ENCODE results near the gene ANO8. TPM values are rescaled to one million over a fixed set of nuclear protein-coding genes. Genes with fewer than 3 reads are reported as not detected.
A peak's percentile ranks its signal among the peaks of the same experiment; 100 is the strongest.
"Not testable (repeated sequence)": the region's sequence is repeated elsewhere in the genome, so short reads cannot be mapped to it uniquely, and the experiment has no call there.

The ANO8 gene
- total RNA-seq, 8 experiments from 2014 or later, result 1.3 to 18.0 (median 10.8) TPM

DNA sequence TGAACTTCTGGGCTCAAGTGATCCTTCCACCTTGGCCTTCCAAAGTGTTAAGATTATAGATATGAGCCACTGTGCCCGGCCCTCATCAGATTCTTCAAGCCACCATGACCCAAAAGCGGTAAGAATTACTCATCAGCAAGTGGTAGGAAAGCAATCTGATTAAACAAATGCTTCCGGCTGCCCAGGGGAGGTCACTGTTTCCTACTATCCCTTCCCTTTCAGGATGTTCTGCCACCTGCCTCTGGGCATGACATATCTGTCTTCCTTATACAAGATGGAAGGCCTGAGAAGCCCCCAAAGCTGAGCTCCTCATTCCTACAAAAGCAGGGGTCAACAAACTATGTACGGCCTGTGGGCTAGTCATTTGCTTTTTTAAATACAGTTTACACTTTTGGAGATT lies 38.4 kb downstream of the ANO8 start:
- no peak for ATAC-seq (replicated peaks in 6 of 8)

DNA sequence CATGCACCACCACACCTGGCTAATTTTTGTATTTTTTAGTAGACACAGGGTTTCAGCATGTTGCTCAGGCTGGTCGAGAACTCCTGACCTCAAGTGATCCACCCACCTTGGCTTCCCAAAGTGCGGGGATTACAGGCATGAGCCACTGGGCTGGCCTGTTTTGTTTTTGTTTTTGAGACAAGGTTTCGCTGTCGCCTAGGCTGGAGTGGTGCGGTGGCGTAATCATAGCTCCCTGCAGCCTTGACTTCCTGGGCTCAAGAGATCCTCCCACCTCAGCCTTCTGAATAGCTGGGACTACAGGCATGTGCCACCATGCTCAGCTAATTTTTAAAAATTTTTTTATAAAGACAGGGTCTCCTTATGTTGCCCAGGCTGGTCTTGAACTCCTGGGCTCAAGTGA lies 39.1 kb downstream of the ANO8 start:
- H3K27ac ChIP-seq; H3K4me3 ChIP-seq; ATAC-seq (replicated peaks in 6 of 8); H3K4me1 ChIP-seq (replicated peaks in 1 of 2): not testable (repeated sequence)
- in situ Hi-C loops (cut with MboI; ENCODE audit: low pct_unique_long_range_greater_than_20kb in 2 of 9, low sequenced_read_pairs in 9 of 9, unreplicated experiment in 9 of 9), result loop anchor here in 5 of 9 experiments (25.0 kb wide), 1 partner anchor 233 kb away; no protein-coding TSS in a partner anchor
- WGBS, 10 experiments, result 82 to 100% (median 97%) methylated on average over 2 to 6 of the region's 6 CpGs; no CpG with 5 or more reads in 6 of the 10 experiments

More for the DNA sequence above, 38.4 kb downstream of the ANO8 start:
- Histone ChIP-seq H3K4me3 (no peak overlapping the region), H3K4me1 (replicated peaks in 1 of 2) (no peaks in the 10 kb centered on the region), H3K27ac (no peak overlapping the region)
- in situ Hi-C loops (cut with MboI; ENCODE audit: low pct_unique_long_range_greater_than_20kb in 2 of 9, low sequenced_read_pairs in 9 of 9, unreplicated experiment in 9 of 9), result loop anchor here in 5 of 9 experiments (25.0 kb wide), 1 partner anchor 234 kb away; no protein-coding TSS in a partner anchor
- WGBS, 10 experiments, result 72 to 100% (median 92%) methylated on average over 1 to 4 of the region's 4 CpGs; no CpG with 5 or more reads in 3 of the 10 experiments

DNA sequence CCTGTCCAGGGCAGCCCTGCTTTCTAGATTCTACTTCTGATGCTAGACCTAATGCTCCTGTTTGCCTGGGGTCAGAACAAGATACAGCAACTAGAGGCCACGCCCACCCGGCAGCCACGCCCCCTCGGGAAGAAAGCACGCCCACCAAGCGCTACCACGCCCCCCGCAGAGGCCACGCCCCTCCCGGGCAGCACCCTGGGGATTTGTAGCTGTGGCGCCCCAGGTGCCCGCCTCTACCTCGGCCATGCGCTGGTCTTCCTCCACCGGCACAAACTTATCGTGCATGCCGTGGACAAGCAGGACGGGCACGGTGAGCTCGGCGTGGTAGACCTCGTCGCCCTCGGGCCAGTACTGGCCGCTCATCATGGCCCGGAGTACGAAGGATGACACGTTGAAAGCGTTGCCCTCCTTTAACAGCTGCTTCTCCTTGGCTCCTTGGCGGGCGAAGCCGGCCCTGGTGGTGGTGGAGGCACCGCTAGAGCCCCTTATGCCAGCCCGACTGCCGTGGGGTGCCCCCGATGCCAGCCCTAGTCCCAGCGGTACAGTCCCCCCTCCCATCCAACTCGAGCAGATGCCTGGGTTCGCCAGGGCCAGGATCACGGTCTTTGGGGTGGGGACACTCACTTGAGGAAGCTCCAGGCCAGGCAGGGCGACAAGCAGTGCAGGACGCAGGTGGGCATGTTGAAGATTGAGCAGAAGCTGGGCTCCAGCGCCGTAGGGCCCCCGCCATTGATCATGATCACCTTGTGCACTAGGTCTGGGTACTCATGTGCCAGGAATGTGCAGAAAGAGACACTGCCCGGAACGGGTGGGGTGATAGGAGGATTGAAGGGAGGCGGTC lies 40.4 kb downstream of the ANO8 start:
- no peak for ATAC-seq (replicated peaks in 6 of 8)
- 0 to 100% (median 93%) methylated on average over 1 to 15 of the region's 48 CpGs; no CpG with 5 or more reads in 3 of the 10 experiments for WGBS, 10 experiments
- Histone ChIP-seq H3K4me3 (no peak overlapping the region), H3K4me1 (replicated peaks in 1 of 2) (peaks cover 0 to 3% of the 10 kb centered on the region in 2 donors), H3K27ac (no peak overlapping the region)
- in situ Hi-C loops (cut with MboI; ENCODE audit: low pct_unique_long_range_greater_than_20kb in 2 of 9, low sequenced_read_pairs in 9 of 9, unreplicated experiment in 9 of 9), result loop anchor here in 5 of 9 experiments (25.0 kb wide), 1 partner anchor 232 kb away; no protein-coding TSS in a partner anchor

DNA sequence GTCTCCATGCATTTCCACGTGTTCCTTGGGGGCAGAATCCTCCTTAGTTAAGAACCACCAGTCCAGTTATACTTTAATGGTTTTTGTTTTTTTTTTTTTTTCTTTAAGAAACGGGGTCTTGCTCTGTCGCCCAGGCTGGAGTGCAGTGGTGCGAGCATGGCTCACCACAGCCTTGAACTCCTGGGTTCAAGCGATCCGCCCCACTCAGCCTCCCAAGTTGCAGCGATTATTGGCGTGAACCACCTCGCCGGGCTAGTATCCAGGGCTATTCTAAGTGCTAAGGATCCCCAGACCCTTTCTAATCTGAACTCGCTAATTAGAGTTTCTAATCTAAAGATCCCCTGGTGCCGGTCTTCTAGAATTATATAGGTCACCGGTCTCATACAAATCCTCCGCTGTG lies 41.0 kb downstream of the ANO8 start:
- Histone ChIP-seq H3K27ac (no peak overlapping the region), H3K4me1 (replicated peaks in 1 of 2) (peaks cover 0 to 3% of the 10 kb centered on the region in 2 donors), H3K4me3 (no peak overlapping the region)
- in situ Hi-C loops (cut with MboI; ENCODE audit: low pct_unique_long_range_greater_than_20kb in 2 of 9, low sequenced_read_pairs in 9 of 9, unreplicated experiment in 9 of 9), result loop anchor here in 5 of 9 experiments (25.0 kb wide), 1 partner anchor 231 kb away; no protein-coding TSS in a partner anchor
- 60 to 100% (median 100%) methylated on average over 1 to 10 of the region's 14 CpGs; no CpG with 5 or more reads in 1 of the 10 experiments for WGBS, 10 experiments
- no peak for ATAC-seq (replicated peaks in 6 of 8)

DNA sequence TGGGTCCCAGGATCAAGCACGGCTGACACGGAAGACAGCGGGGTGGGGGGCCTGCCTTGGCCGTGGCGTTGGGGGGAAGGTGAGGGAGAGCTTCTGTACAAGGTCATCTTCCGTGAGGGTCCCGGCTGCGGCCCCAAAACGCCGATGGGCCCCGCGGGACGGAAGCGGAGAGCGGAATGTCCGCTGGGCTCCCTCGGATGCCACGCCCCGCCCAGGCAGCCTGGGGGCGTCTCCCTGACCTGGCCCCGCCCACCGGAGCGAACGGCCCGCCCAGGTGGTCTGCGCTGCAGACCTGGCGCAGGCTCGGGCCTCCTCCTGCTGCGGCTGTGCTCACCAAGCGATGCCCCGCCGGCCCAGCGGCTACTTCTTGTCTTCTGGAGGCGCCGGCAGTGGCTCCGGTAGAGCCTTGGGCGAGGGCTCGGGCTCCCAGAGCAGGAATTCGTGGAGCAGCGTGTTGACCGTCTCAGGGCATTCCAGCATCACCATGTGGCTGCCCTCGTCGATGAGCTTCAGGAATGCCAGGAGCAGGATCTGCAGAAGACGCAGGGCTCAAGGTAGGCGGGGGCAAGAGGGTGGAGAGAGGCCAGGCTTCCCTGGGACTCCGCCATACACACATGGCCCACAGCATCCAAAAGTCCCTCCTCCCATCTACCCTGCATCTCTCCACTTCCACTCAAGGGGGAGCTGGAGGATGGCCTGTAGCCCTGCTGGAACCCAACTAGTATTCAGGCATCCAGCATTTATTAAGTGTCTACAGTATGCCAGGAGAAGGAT lies 42.2 kb downstream of the ANO8 start:
- in situ Hi-C loops (cut with MboI; ENCODE audit: low pct_unique_long_range_greater_than_20kb in 2 of 9, low sequenced_read_pairs in 9 of 9, unreplicated experiment in 9 of 9), result loop anchor here in 5 of 9 experiments (25.0 kb wide), 1 partner anchor 230 kb away; no protein-coding TSS in a partner anchor
- peak; percentile 88 to 97 (median 92) for ATAC-seq (replicated peaks in 6 of 8)
- Histone ChIP-seq H3K4me1 (replicated peaks in 1 of 2) (peaks cover 0 to 3% of the 10 kb centered on the region in 2 donors), H3K27ac (peak overlapping the region; percentile 35 to 50), H3K4me3 (peak overlapping the region; percentile 10 to 36 (median 35))
- WGBS, 10 experiments, result 0 to 30% (median 8%) methylated on average over 1 to 16 of the region's 46 CpGs; no CpG with 5 or more reads in 5 of the 10 experiments

DNA sequence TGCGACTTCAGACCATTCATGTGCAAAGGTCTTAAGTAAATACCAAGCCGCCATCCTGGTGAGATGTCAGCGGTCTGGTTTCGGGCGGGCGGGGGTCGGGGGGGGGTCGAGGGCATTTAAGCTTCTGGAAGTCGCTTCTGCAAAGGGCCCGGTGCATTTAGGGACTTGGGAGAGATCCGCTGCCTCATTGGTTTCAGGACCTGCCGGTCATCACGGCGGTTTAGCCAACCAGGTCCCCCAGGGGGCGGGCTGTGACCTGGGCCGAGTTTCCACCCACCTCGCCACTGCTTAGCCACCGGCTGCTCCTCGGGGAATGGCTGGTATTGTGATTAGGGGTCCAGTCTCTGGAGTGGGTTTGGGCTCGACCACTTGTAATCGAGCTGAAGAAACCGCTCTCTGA lies 45.2 kb downstream of the ANO8 start:
- in situ Hi-C loops (cut with MboI; ENCODE audit: low pct_unique_long_range_greater_than_20kb in 2 of 9, low sequenced_read_pairs in 9 of 9, unreplicated experiment in 9 of 9), result loop anchor here in 8 of 9 experiments (10.0 to 25.0 kb wide), 3 partner anchors 215 to 227 kb away; partner anchors contain the start of genes HAUS8 (in 1 of the 8) and MYO9B (in 1 of the 8)
- 0 to 41% (median 33%) methylated on average over 1 to 5 of the region's 22 CpGs; no CpG with 5 or more reads in 5 of the 10 experiments for WGBS, 10 experiments
- H3K27ac ChIP-seq, result no peak overlapping the region
- H3K4me3 ChIP-seq, result no peak overlapping the region
- ATAC-seq (replicated peaks in 6 of 8), result peak in 5 of 8 experiments; percentile 9 to 40 (median 27)
- peaks cover 0 to 3% of the 10 kb centered on the region in 2 donors for H3K4me1 ChIP-seq (replicated peaks in 1 of 2)

DNA sequence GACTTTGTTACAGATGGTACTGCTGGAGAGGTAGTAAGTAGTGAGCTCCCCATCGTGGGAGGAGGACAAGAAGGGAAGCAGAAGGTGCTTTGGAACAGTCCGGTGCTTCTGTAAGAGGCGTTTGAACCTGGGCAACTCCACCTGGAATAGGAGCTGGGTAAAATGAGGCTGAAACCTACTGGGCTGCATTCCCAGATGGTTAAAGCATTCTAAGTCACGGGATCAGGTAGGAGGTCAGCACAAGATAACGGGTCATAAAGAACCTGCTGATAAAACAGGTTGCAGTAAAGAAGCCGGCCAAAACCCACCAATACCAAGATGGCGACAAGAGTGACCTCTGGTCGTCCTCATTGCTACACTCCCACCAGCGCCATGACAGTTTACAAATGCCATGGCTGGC lies 47.9 kb downstream of the ANO8 start:
- in situ Hi-C loops (cut with MboI; ENCODE audit: low pct_unique_long_range_greater_than_20kb in 2 of 9, low sequenced_read_pairs in 9 of 9, unreplicated experiment in 9 of 9), result loop anchor here in 8 of 9 experiments (10.0 to 25.0 kb wide), 3 partner anchors 212 to 224 kb away; partner anchors contain the start of genes HAUS8 (in 1 of the 8) and MYO9B (in 1 of the 8)
- 33 to 100% (median 80%) methylated on average over 1 to 6 of the region's 9 CpGs; no CpG with 5 or more reads in 2 of the 10 experiments for WGBS, 10 experiments
- no peak for ATAC-seq (replicated peaks in 6 of 8)
- Histone ChIP-seq H3K4me3 (no peak overlapping the region), H3K27ac (no peak overlapping the region), H3K4me1 (replicated peaks in 1 of 2) (peaks cover 0 to 11% of the 10 kb centered on the region in 2 donors)

DNA sequence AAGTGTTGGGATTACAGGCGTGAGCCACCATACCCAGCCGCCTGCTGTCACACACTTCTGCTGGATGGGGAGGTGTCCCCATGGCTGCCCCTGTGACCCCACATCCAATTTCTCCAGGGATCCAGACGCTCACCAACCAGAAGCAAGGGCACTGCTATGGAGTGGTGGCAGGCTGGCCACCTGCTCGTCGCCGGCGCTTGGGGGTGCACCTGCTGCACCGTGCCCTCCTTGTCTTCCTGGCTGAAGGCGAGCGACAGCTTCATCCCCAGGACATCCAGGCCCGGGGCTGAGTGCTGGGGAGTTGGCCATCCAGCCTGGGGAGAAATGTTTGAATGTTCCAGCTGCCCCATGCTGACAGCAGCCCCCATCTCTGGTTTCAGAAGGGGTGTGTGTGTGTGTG lies 48.4 kb downstream of the ANO8 start:
- in situ Hi-C loops (cut with MboI; ENCODE audit: low pct_unique_long_range_greater_than_20kb in 2 of 9, low sequenced_read_pairs in 9 of 9, unreplicated experiment in 9 of 9), result loop anchor here in 8 of 9 experiments (10.0 to 25.0 kb wide), 3 partner anchors 211 to 224 kb away; partner anchors contain the start of genes HAUS8 (in 1 of the 8) and MYO9B (in 1 of the 8)
- no peak for ATAC-seq (replicated peaks in 6 of 8)
- WGBS, 10 experiments, result 81 to 89% (median 86%) methylated on average over 1 to 5 of the region's 11 CpGs; no CpG with 5 or more reads in 7 of the 10 experiments

DNA sequence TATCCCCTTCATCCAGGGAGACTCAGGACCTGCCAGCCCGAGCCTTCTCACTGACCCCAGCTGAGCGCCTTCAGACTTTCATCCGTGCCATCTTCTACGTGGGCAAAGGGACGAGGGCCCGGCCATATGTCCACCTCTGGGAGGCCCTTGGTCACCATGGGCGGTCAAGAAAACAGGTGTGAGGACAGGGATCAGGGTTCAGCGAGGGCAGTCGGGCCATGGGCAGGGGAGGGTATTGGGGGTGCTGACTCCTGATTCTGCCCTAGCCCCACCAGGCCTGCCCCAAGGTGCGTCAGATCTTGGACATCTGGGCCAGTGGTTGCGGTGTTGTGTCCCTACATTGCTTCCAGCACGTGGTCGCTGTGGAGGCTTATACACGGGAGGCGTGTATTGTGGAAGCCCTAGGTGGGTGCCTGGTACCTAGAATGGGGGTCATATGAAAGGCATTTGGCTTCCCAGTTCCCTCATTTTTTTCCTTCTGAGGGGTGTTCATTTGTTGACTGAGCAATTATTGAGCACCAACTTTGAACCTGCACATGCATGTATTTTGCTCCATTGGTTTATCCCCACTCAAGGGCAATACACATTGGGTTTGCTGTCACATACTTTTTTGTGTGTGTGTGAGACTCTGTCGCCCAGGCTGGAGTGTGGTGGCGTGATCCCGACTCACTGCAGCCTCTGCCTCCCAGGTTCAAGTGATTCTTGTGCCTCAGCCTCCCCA lies 49.1 kb downstream of the ANO8 start:
- no peak for ATAC-seq (replicated peaks in 6 of 8)
- in situ Hi-C loops (cut with MboI; ENCODE audit: low pct_unique_long_range_greater_than_20kb in 2 of 9, low sequenced_read_pairs in 9 of 9, unreplicated experiment in 9 of 9), result loop anchor here in 8 of 9 experiments (10.0 to 25.0 kb wide), 3 partner anchors 211 to 223 kb away; partner anchors contain the start of genes HAUS8 (in 1 of the 8) and MYO9B (in 1 of the 8)
- Histone ChIP-seq H3K27ac (no peak overlapping the region), H3K4me3 (no peak overlapping the region), H3K4me1 (replicated peaks in 1 of 2) (peaks cover 0 to 14% of the 10 kb centered on the region in 2 donors)
- 0 to 100% (median 87%) methylated on average over 1 to 10 of the region's 18 CpGs; no CpG with 5 or more reads in 2 of the 10 experiments for WGBS, 10 experiments

More for the DNA sequence above, 48.4 kb downstream of the ANO8 start:
- no peak overlapping the region for H3K4me3 ChIP-seq
- peaks cover 0 to 14% of the 10 kb centered on the region in 2 donors for H3K4me1 ChIP-seq (replicated peaks in 1 of 2)
- no peak overlapping the region for H3K27ac ChIP-seq

DNA sequence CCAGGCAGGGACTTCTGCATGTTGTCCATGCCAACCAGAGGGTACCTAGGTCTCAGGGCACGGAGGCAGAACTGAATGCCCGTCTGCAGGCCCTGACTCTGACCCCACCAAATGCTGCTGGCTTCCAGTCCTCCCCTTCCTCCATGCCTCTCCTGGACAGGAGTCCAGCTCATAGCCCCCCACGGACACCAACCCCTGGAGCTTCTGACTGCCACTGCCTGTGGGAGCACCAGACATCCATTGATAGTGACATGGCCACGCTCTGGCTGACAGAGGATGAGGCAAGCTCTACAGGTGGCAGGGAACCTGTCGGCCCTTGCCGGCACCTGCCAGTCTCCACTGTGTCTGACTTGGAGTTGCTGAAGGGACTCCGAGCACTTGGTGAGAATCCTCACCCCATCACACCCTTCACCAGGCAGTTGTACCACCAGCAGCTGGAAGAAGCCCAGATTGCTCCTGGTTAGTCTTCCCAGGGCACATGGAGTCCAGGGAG lies 51.1 kb downstream of the ANO8 start:
- Histone ChIP-seq H3K4me3 (no peak overlapping the region), H3K4me1 (replicated peaks in 1 of 2) (peaks cover 0 to 11% of the 10 kb centered on the region in 2 donors), H3K27ac (no peak overlapping the region)
- in situ Hi-C loops (cut with MboI; ENCODE audit: low pct_unique_long_range_greater_than_20kb in 2 of 9, low sequenced_read_pairs in 9 of 9, unreplicated experiment in 9 of 9), result loop anchor here in 8 of 9 experiments (10.0 to 25.0 kb wide), 3 partner anchors 209 to 221 kb away; partner anchors contain the start of genes HAUS8 (in 1 of the 8) and MYO9B (in 1 of the 8)
- ATAC-seq (replicated peaks in 6 of 8), result no peak
- 60 to 100% (median 87%) methylated on average over 1 to 4 of the region's 7 CpGs; no CpG with 5 or more reads in 5 of the 10 experiments for WGBS, 10 experiments

DNA sequence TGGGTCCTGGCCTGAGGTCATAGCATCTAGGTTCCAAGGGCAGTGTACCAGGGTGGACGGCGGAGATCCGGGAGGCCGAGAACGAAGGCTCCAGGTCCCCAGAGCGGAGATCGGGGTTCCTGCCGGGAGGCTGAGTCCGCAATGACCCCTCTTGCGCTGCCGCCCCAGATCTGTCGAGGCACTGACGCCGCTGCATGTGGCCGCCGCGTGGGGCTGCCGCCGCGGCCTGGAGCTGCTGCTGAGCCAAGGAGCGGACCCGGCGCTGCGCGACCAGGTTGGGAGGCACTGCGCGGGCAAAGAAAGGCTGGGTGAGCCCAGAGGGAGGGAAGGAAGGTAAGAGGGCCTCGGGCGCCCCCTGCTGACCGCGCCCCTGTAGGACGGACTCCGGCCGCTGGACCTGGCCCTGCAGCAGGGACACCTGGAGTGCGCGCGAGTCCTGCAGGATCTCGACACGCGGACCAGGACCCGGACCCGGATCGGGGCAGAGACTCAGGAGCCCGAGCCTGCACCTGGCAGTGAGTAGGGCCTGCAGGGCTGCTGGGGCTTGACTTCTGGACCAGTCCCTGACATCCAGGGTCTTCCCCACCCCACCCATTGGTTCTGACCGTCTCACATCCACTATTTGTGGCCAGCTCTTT lies 52.0 kb downstream of the ANO8 start:
- peak overlapping the region in 3 of 5 donors; percentile 10 to 20 (median 13) for H3K4me3 ChIP-seq

More for the DNA sequence above, 52.0 kb downstream of the ANO8 start:
- ATAC-seq (replicated peaks in 6 of 8), result peak; percentile 92 to 96 (median 94)
- Histone ChIP-seq H3K27ac (no peak overlapping the region), H3K4me1 (replicated peaks in 1 of 2) (peaks cover 0 to 11% of the 10 kb centered on the region in 2 donors)
- WGBS, 10 experiments, result 0 to 100% (median 11%) methylated on average over 1 to 12 of the region's 45 CpGs; no CpG with 5 or more reads in 3 of the 10 experiments
- in situ Hi-C loops (cut with MboI; ENCODE audit: low pct_unique_long_range_greater_than_20kb in 2 of 9, low sequenced_read_pairs in 9 of 9, unreplicated experiment in 9 of 9), result loop anchor here in 8 of 9 experiments (10.0 to 25.0 kb wide), 3 partner anchors 208 to 220 kb away; partner anchors contain the start of genes HAUS8 (in 1 of the 8) and MYO9B (in 1 of the 8)

All from motor neuron (in vitro differentiated cells).